Tibial nerve (tissue), 3 donors: Measurements from ENCODE around the gene POU3F1.

Experiments used
- POLR2A ChIP-seq, 2 donors: fragments of 450-650 bp; IDR thresholded peaks; one replicate each; pipeline ENCODE4 v1.6.1; 2017; ENCODE audit warnings: antibody characterized with exemption in 2 of 2, mild to moderate bottlenecking in 2 of 2, moderate library complexity in 2 of 2
- TF ChIP-seq, protein P1 (sequence below), 5 experiments: fragments of 200-600 bp in 3 of 5; fragments of 450-650 bp in 2 of 5; sonication (generic) in 3 of 5; IDR thresholded peaks; one replicate each; pipeline ENCODE4 v1.5.1; 2016 to 2019; ENCODE audit warnings: antibody characterized with exemption in 5 of 5, mild to moderate bottlenecking in 3 of 5, moderate library complexity in 2 of 5

GRCh38 chr1:38072858-38073257 is 26.3 kb upstream of the POU3F1 start:
- TF ChIP-seq, protein P1, sequence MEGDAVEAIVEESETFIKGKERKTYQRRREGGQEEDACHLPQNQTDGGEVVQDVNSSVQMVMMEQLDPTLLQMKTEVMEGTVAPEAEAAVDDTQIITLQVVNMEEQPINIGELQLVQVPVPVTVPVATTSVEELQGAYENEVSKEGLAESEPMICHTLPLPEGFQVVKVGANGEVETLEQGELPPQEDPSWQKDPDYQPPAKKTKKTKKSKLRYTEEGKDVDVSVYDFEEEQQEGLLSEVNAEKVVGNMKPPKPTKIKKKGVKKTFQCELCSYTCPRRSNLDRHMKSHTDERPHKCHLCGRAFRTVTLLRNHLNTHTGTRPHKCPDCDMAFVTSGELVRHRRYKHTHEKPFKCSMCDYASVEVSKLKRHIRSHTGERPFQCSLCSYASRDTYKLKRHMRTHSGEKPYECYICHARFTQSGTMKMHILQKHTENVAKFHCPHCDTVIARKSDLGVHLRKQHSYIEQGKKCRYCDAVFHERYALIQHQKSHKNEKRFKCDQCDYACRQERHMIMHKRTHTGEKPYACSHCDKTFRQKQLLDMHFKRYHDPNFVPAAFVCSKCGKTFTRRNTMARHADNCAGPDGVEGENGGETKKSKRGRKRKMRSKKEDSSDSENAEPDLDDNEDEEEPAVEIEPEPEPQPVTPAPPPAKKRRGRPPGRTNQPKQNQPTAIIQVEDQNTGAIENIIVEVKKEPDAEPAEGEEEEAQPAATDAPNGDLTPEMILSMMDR (IDR thresholded peaks at IDR 0.05), result no peak
- no peak for TF ChIP-seq POLR2A (IDR thresholded peaks at IDR 0.05)
